ENCODE results near the gene TGFB1. TPM values are rescaled to one million over a fixed set of nuclear protein-coding genes. Genes with fewer than 3 reads are reported as not detected.

The TGFB1 gene
- total and polyA plus RNA-seq, 7 experiments from 2014 or later: 31.4 to 322 (median 97.4) TPM

DNA sequence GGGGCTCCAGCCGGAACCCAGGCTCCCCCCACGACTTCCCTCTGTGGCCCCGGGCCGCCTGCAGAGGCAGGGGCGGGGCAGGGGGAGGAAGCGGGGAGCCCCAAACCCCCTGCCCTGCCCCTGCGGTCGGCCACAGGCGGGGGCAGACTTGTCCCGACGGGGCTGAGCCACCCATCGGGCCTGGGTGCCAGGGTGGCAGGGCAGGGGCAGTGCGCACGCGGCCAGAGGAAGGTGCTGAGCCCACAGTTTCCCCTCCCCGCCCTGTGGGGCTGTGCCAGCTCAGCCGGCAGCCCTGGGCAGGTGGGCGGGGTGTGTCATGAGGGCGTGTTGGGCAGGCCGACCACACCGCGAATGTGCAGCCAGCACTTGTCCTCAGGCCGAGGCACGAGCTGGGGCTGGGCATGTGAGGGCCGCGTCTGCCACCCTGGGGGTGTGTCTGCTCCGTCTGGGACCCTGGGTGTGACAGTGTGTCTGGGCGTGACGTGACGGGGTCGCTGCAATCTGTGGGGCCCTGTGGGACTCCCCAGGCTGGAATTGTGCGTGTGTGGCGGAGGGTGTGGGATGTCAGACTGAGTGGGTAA lies 26.1 kb downstream of the TGFB1 start:
- no peaks in the 10 kb centered on the region for H3K27me3 Mint-ChIP-seq
- intact Hi-C loops (cut with micrococcal nuclease): loop anchor here (1.0 to 2.0 kb wide), 3 partner anchors 17 to 24 kb away; partner anchors contain the start of gene CCDC97 (in 1 of the 2)
- Histone ChIP-seq H3K27ac (ENCODE audit: low read depth, low read length) (peak overlapping the region; percentile 85), H3K4me3 (ENCODE audit: low read length) (peak overlapping the region; percentile 42), H3K9me3 (ENCODE audit: control insufficient read depth in 2 of 3, low read length in 3 of 3) (no peaks in the 10 kb centered on the region), H3K36me3 (ENCODE audit: control insufficient read depth in 2 of 3, insufficient read depth in 3 of 3, low read length in 3 of 3) (peaks cover 0 to 50% (median 27%) of the 10 kb centered on the region in 3 experiments), H3K27me3 (ENCODE audit: control insufficient read depth in 2 of 2, insufficient read depth in 2 of 2, low read length in 2 of 2) (no peaks in the 10 kb centered on the region), H3K4me1 (ENCODE audit: control insufficient read depth in 2 of 2, insufficient read depth in 2 of 2, low read length in 2 of 2) (peaks cover 36 to 57% of the 10 kb centered on the region in 2 donors)
- DNase-seq (peak; percentile 57 to 95 (median 66)), ATAC-seq (peak; percentile 75)
- H3K9me3 Mint-ChIP-seq: peaks cover 0 to 6% (median 0%) of the 10 kb centered on the region in 11 donors
- peak overlapping the region; percentile 74 to 88 (median 82) for H3K4me3 Mint-ChIP-seq
- H3K4me1 Mint-ChIP-seq: peaks cover 59 to 77% (median 68%) of the 10 kb centered on the region in 7 donors
- peak overlapping the region; percentile 86 to 99 (median 94) for H3K27ac Mint-ChIP-seq
- H3K36me3 Mint-ChIP-seq: peaks cover 13 to 48% (median 27%) of the 10 kb centered on the region in 5 donors
- CTCF ChIA-PET: interaction anchor here (0.9 to 1.5 kb wide), 3 partner anchors 22 to 65 kb away, joined by 4 to 9 read pairs (median 5); no protein-coding TSS in a partner anchor
- POLR2A ChIA-PET: interaction anchor here (0.6 to 6.4 kb wide), 19 partner anchors 10 to 665 kb away, joined by 3 to 51 read pairs (median 5); partner anchors contain the start of genes B9D2, CCDC97, HNRNPUL1 and TGFB1

DNA sequence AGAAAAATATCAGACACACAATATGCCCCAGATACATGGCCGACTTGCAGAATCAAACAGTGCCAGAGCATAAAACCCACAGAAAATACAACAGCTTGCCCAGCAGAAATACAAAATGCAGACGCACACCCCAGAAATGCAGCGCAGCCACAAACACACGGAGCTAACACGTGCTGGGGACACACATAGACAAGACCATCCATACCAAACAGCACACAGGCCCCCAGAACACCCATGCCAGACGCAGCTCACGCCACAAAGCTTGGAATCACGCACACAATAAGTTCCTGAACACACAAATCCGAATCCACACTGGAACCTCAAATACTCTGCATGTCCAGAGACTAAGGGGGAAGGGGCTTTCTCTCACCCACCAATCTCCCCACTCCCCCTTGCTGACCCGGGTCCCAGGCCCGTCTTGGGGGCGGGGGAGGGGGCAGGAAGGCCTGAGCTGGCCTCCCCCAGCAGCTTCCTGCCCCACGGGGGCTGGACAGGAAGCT lies 26.6 kb downstream of the TGFB1 start:
- peak in 3 of 9 donors; percentile 24 to 31 (median 31) for DNase-seq
- peak overlapping the region; percentile 82 to 99 (median 94) for H3K27ac Mint-ChIP-seq
- H3K4me1 ChIP-seq (ENCODE audit: control insufficient read depth in 2 of 2, insufficient read depth in 2 of 2, low read length in 2 of 2): peaks cover 36 to 53% of the 10 kb centered on the region in 2 donors
- H3K4me3 Mint-ChIP-seq: peak overlapping the region; percentile 63 to 86 (median 82)
- H3K4me1 Mint-ChIP-seq: peaks cover 58 to 76% (median 64%) of the 10 kb centered on the region in 7 donors
- peak overlapping the region; percentile 85 for H3K27ac ChIP-seq (ENCODE audit: low read depth, low read length)
- peaks cover 0 to 50% (median 22%) of the 10 kb centered on the region in 3 experiments for H3K36me3 ChIP-seq (ENCODE audit: control insufficient read depth in 2 of 3, insufficient read depth in 3 of 3, low read length in 3 of 3)
- no peak for ATAC-seq
- H3K9me3 Mint-ChIP-seq: peaks cover 0 to 6% (median 0%) of the 10 kb centered on the region in 11 donors
- peaks cover 13 to 44% (median 22%) of the 10 kb centered on the region in 5 donors for H3K36me3 Mint-ChIP-seq
- H3K9me3 ChIP-seq (ENCODE audit: control insufficient read depth in 2 of 3, low read length in 3 of 3): no peaks in the 10 kb centered on the region
- ChIA-PET POLR2A (interaction anchor here (0.6 to 6.4 kb wide), 16 partner anchors 11 to 664 kb away, joined by 3 to 51 read pairs (median 5); partner anchors contain the start of genes B9D2, CCDC97, HNRNPUL1 and TGFB1), CTCF (interaction anchor here (0.7 to 1.5 kb wide), 5 partner anchors 19 to 122 kb away, joined by 3 to 9 read pairs (median 4); no protein-coding TSS in a partner anchor)
- intact Hi-C loops (cut with micrococcal nuclease): loop anchor here (1.0 to 2.0 kb wide), 2 partner anchors 17 to 18 kb away; partner anchors contain the start of gene CCDC97 (in 1 of the 2)
- H3K27me3 Mint-ChIP-seq: no peaks in the 10 kb centered on the region
- H3K27me3 ChIP-seq (ENCODE audit: control insufficient read depth in 2 of 2, insufficient read depth in 2 of 2, low read length in 2 of 2): no peaks in the 10 kb centered on the region
- H3K4me3 ChIP-seq (ENCODE audit: low read length): peak overlapping the region; percentile 42

DNA sequence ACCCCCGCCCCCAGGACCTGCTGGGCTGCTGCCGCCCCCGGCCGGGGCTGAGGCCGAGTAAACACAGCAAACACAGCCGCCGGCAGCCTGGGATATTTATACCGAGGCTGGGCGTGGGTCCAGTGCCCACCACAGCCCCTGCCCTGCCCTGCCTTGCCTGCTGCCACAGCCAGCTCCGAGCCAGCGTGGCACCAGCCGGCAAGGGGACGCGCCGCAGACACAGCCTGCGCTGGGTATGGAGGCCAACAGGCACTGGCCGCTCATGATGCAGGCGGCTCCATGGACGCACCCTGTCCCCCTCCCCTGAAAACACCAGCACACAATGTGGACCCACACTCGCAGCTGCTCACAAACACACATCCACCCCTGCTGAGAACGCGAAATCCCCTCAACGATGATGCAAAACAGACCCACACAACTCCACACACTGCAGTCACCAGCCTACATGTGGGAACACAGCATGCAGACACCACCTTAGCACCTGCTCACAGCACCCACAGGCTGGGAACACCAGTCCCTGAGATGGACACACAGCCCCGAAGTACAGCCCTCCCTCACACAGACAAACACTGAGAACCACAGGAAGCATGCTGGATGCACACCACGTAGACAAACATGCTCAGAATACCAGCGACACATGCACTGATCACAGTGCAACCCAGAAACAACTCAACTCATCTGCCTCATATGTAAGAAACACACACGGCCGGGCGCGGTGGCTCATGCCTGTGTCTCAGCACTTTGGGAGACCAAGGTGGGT lies 27.6 kb downstream of the TGFB1 start:
- H3K9me3 ChIP-seq (ENCODE audit: control insufficient read depth in 2 of 3, low read length in 3 of 3): no peaks in the 10 kb centered on the region
- POLR2A ChIA-PET: interaction anchor here (1.3 to 6.4 kb wide), 4 partner anchors 16 to 32 kb away, joined by 3 to 51 read pairs (median 24); partner anchors contain the start of genes CCDC97 and TGFB1
- DNase-seq (peak in 5 of 9 donors; percentile 30 to 46 (median 35)), ATAC-seq (peak; percentile 1)
- H3K27me3 ChIP-seq (ENCODE audit: control insufficient read depth in 2 of 2, insufficient read depth in 2 of 2, low read length in 2 of 2): no peaks in the 10 kb centered on the region
- Mint-ChIP-seq H3K27me3 (no peaks in the 10 kb centered on the region), H3K4me1 (peaks cover 48 to 66% (median 57%) of the 10 kb centered on the region in 7 donors), H3K9me3 (peaks cover 0 to 3% (median 0%) of the 10 kb centered on the region in 11 donors), H3K36me3 (peaks cover 4 to 36% (median 12%) of the 10 kb centered on the region in 5 donors), H3K27ac (peak overlapping the region; percentile 82 to 99 (median 94)), H3K4me3 (peak overlapping the region; percentile 63 to 86 (median 82))
- intact Hi-C loops (cut with micrococcal nuclease): loop anchor here in 1 of 2 donors (2.0 kb wide), 1 partner anchor 17 kb away; no protein-coding TSS in a partner anchor
- H3K27ac ChIP-seq (ENCODE audit: low read depth, low read length): peak overlapping the region; percentile 85
- H3K4me3 ChIP-seq (ENCODE audit: low read length): no peak overlapping the region
- peaks cover 4 to 50% (median 15%) of the 10 kb centered on the region in 3 experiments for H3K36me3 ChIP-seq (ENCODE audit: control insufficient read depth in 2 of 3, insufficient read depth in 3 of 3, low read length in 3 of 3)
- peaks cover 36 to 43% of the 10 kb centered on the region in 2 donors for H3K4me1 ChIP-seq (ENCODE audit: control insufficient read depth in 2 of 2, insufficient read depth in 2 of 2, low read length in 2 of 2)
- CTCF ChIA-PET: interaction anchor here (0.7 kb wide), 2 partner anchors 18 to 123 kb away, joined by 3 read pairs; no protein-coding TSS in a partner anchor

DNA sequence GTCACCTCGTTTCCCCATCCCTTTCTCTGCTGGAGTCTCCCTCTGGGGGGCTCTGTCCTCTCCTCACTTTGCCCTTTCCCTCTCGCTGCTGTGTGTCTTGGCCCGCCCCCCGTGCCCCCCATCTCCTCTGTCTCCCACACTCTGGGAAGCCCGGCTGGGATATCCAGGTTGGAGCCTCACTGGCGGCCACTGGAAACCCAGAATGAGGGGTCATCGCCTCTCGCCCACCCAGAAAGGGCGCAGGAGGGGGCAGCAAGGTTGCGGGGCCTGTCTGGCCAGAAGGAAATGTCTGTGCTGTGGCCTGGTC lies 28.1 kb downstream of the TGFB1 start:
- Histone ChIP-seq H3K27ac (ENCODE audit: low read depth, low read length) (peak overlapping the region; percentile 85), H3K36me3 (ENCODE audit: control insufficient read depth in 2 of 3, insufficient read depth in 3 of 3, low read length in 3 of 3) (peaks cover 9 to 51% (median 13%) of the 10 kb centered on the region in 3 experiments), H3K4me3 (ENCODE audit: low read length) (no peak overlapping the region), H3K9me3 (ENCODE audit: control insufficient read depth in 2 of 3, low read length in 3 of 3) (no peaks in the 10 kb centered on the region), H3K4me1 (ENCODE audit: control insufficient read depth in 2 of 2, insufficient read depth in 2 of 2, low read length in 2 of 2) (peaks cover 35 to 39% of the 10 kb centered on the region in 2 donors), H3K27me3 (ENCODE audit: control insufficient read depth in 2 of 2, insufficient read depth in 2 of 2, low read length in 2 of 2) (no peaks in the 10 kb centered on the region)
- no peak overlapping the region for H3K4me3 Mint-ChIP-seq
- H3K27ac Mint-ChIP-seq: peak overlapping the region in 7 of 9 donors; percentile 59 to 93 (median 85)
- H3K9me3 Mint-ChIP-seq: peaks cover 0 to 3% (median 0%) of the 10 kb centered on the region in 11 donors
- H3K36me3 Mint-ChIP-seq: peaks cover 3 to 35% (median 11%) of the 10 kb centered on the region in 5 donors
- ChIA-PET POLR2A (interaction anchor here (1.2 to 6.4 kb wide), 3 partner anchors 15 to 27 kb away, joined by 3 to 51 read pairs (median 4); partner anchors contain the start of genes CCDC97 and TGFB1), CTCF (interaction anchor here (0.6 kb wide), 1 partner anchor 890 kb away, joined by 3 read pairs; no protein-coding TSS in a partner anchor)
- no peak for DNase-seq
- intact Hi-C loops (cut with micrococcal nuclease): no loop called here
- H3K4me1 Mint-ChIP-seq: peaks cover 46 to 63% (median 54%) of the 10 kb centered on the region in 7 donors
- ATAC-seq: no peak
- no peaks in the 10 kb centered on the region for H3K27me3 Mint-ChIP-seq

DNA sequence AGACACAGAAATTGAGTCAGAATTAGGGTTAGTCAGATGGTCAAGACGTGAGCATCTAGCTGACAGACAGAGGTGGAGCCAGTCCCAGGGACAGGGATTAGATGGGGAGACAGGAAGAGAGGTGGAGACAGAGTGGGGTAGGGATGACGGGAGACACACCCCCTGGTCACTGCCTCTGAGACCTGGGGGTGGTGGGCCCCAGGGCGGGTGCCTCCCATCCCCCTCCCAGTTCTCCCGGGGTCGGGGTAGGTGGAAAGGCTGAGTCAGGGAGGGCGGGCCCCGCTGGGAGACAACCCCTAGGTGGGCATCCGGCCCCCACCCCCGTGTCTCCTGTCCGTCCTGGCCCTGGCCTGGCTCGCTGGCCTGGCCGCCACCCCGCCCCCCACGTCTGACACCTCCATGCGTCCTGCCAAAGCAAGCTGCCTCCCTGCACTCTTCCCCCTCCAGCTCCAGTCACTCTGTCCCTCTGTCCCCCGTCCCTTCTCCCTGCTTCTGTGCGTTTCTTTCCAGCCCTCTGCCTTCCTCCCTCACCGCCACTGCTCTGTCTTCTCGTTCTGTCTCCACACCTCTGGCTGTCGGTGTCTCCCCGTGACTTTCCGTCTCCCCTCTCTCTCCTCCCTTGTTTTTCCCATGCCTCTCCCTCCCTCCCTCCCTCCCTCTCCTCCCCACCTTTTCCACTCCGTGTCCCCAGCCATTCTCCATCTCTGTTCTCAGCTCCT lies 28.6 kb downstream of the TGFB1 start:
- H3K4me3 Mint-ChIP-seq: peak overlapping the region in 9 of 10 donors; percentile 6 to 62 (median 44)
- ATAC-seq: no peak
- CTCF ChIA-PET: interaction anchor here (0.6 kb wide), 2 partner anchors 242 to 889 kb away, joined by 3 to 5 read pairs; no protein-coding TSS in a partner anchor
- peaks cover 32 to 34% of the 10 kb centered on the region in 2 donors for H3K4me1 ChIP-seq (ENCODE audit: control insufficient read depth in 2 of 2, insufficient read depth in 2 of 2, low read length in 2 of 2)
- intact Hi-C loops (cut with micrococcal nuclease): no loop called here
- DNase-seq: no peak
- H3K27ac Mint-ChIP-seq: peak overlapping the region; percentile 74 to 96 (median 88)
- peaks cover 0 to 3% (median 0%) of the 10 kb centered on the region in 11 donors for H3K9me3 Mint-ChIP-seq
- H3K36me3 Mint-ChIP-seq: peaks cover 0 to 32% (median 7%) of the 10 kb centered on the region in 5 donors
- POLR2A ChIA-PET: interaction anchor here (0.6 to 6.4 kb wide), 4 partner anchors 7 to 27 kb away, joined by 3 to 51 read pairs (median 4); partner anchors contain the start of genes CCDC97 and TGFB1
- no peak overlapping the region for H3K4me3 ChIP-seq (ENCODE audit: low read length)
- no peaks in the 10 kb centered on the region for H3K9me3 ChIP-seq (ENCODE audit: control insufficient read depth in 2 of 3, low read length in 3 of 3)
- peak overlapping the region; percentile 85 for H3K27ac ChIP-seq (ENCODE audit: low read depth, low read length)
- H3K36me3 ChIP-seq (ENCODE audit: control insufficient read depth in 2 of 3, insufficient read depth in 3 of 3, low read length in 3 of 3): peaks cover 8 to 51% (median 14%) of the 10 kb centered on the region in 3 experiments
- no peaks in the 10 kb centered on the region for H3K27me3 ChIP-seq (ENCODE audit: control insufficient read depth in 2 of 2, insufficient read depth in 2 of 2, low read length in 2 of 2)
- H3K4me1 Mint-ChIP-seq: peaks cover 42 to 58% (median 50%) of the 10 kb centered on the region in 7 donors
- H3K27me3 Mint-ChIP-seq: no peaks in the 10 kb centered on the region
